ENCODE results near the gene FER.
"Not testable (repeated sequence)": the region's sequence is repeated elsewhere in the genome, so short reads cannot be mapped to it uniquely, and the experiment has no call there.

Gene FER

GRCh38 chr5:108747111-108747773, 455 bp upstream of the FER start:
- DNase-seq (ENCODE audit: low read depth), result no peak

GRCh38 chr5:108748401-108749127, 867 bp downstream of the FER start:
- peak; percentile 95 for DNase-seq (ENCODE audit: low read depth)

GRCh38 chr5:108749128-108749861, 1.6 kb downstream of the FER start:
- no peak for DNase-seq (ENCODE audit: low read depth)

- no peak for DNase-seq (ENCODE audit: low read depth)
These were observed 5.6 kb downstream of the FER start for GRCh38 chr5:108753331-108753730.

- peak; percentile 47 for DNase-seq (ENCODE audit: low read depth)
These were observed 6.2 kb downstream of the FER start for GRCh38 chr5:108753877-108754276.

GRCh38 chr5:108760512-108760911, 12.8 kb downstream of the FER start:
- no peak for DNase-seq (ENCODE audit: low read depth)

- no peak for DNase-seq (ENCODE audit: low read depth)
These were observed 15.0 kb downstream of the FER start for GRCh38 chr5:108762660-108763059.

GRCh38 chr5:108763222-108763916, 15.7 kb downstream of the FER start:
- no peak for DNase-seq (ENCODE audit: low read depth)

- no peak for DNase-seq (ENCODE audit: low read depth)
These were observed 17.9 kb downstream of the FER start for GRCh38 chr5:108765647-108766046.

- DNase-seq (ENCODE audit: low read depth), result not testable (repeated sequence)
These were observed 19.2 kb downstream of the FER start for GRCh38 chr5:108766916-108767315.

- no peak for DNase-seq (ENCODE audit: low read depth)
These were observed 21.7 kb downstream of the FER start for GRCh38 chr5:108769352-108769751.

GRCh38 chr5:108772626-108773025, 24.9 kb downstream of the FER start:
- no peak for DNase-seq (ENCODE audit: low read depth)

- DNase-seq (ENCODE audit: low read depth), result no peak
These were observed 25.6 kb downstream of the FER start for GRCh38 chr5:108773330-108773729.

- not testable (repeated sequence) for DNase-seq (ENCODE audit: low read depth)
These were observed 26.4 kb downstream of the FER start for GRCh38 chr5:108774079-108774478.

- not testable (repeated sequence) for DNase-seq (ENCODE audit: low read depth)
These were observed 29.9 kb downstream of the FER start for GRCh38 chr5:108777582-108777981.

GRCh38 chr5:108784577-108784976, 36.9 kb downstream of the FER start:
- not testable (repeated sequence) for DNase-seq (ENCODE audit: low read depth)

GRCh38 chr5:108786806-108787483, 39.2 kb downstream of the FER start:
- no peak for DNase-seq (ENCODE audit: low read depth)

- DNase-seq (ENCODE audit: low read depth), result no peak
These were observed 40.4 kb downstream of the FER start for GRCh38 chr5:108788142-108788541.

GRCh38 chr5:108793207-108793606, 45.5 kb downstream of the FER start:
- DNase-seq (ENCODE audit: low read depth), result no peak

GRCh38 chr5:108794349-108794748, 46.7 kb downstream of the FER start:
- not testable (repeated sequence) for DNase-seq (ENCODE audit: low read depth)

GRCh38 chr5:108797396-108797795, 49.7 kb downstream of the FER start:
- no peak for DNase-seq (ENCODE audit: low read depth)

GRCh38 chr5:108797986-108798385, 50.3 kb downstream of the FER start:
- no peak for DNase-seq (ENCODE audit: low read depth)
